Transverse colon (tissue), 4 donors: ENCODE results near the gene HERC2.
"Not testable (repeated sequence)": the region's sequence is repeated elsewhere in the genome, so short reads cannot be mapped to it uniquely, and the experiment has no call there.

Source experiments
- CTCF ChIP-seq, 5 experiments: fragments of 200-600 bp in 3 of 5; fragments of 450-650 bp in 2 of 5; sonication (generic) in 3 of 5; IDR thresholded peaks; 1 replicate in 2 of 5; 2 replicates in 3 of 5; pipeline ENCODE4 v1.5.1; 2016 to 2017; ENCODE audit warnings: antibody characterized with exemption in 5 of 5, inconsistent platforms in 3 of 5, mild to moderate bottlenecking in 2 of 5, moderate library complexity in 1 of 5
- EP300 ChIP-seq: sonication (generic); formaldehyde crosslinking; IDR thresholded peaks from one replicate; pipeline ENCODE4 v1.6.1; 2017; ENCODE audit warnings: antibody characterized with exemption, low read depth
- POLR2A ChIP-seq: fragments of 450-650 bp; IDR thresholded peaks from one replicate; pipeline ENCODE4 v1.6.1; 2016; ENCODE audit warnings: antibody characterized with exemption, mild to moderate bottlenecking, moderate library complexity
- POLR2AphosphoS5 ChIP-seq, 3 donors: sonication (generic); formaldehyde crosslinking; IDR thresholded peaks; one replicate each; pipeline ENCODE4 v1.6.1; 2016; ENCODE audit warnings: antibody characterized with exemption in 3 of 3

- TF ChIP-seq CTCF (IDR thresholded peaks at IDR 0.05); POLR2A; POLR2AphosphoS5 (IDR thresholded peaks at IDR 0.05); EP300: not testable (repeated sequence)
These were observed 36.0 kb upstream of the HERC2 start, which contains the start of gene GOLGA6L24 for GRCh38 chr15:28357984-28358383.
